K562 (cell line): ENCODE data around the gene CRYZ. TPM values are rescaled to one million over a fixed set of nuclear protein-coding genes. Genes with fewer than 3 reads are reported as not detected.

ENCODE experiments used
- ATAC-seq: fragments of 200-7000 bp; cut with Tn5 transposase; 3 replicates; pipeline ENCODE4 v1.9.1; 2020; ENCODE audit warnings: moderate library complexity
- BruUV-seq: library from RNA; stranded (reverse); fragments of 400-500 nt; replicated peaks from 2 replicates; lab custom pipeline; 2021; lab: Mats Ljungman, UMichigan
- CTCF ChIA-PET: fragments of 300-600 bp; formaldehyde crosslinking; extraction: SDS; loops from one replicate; lab custom pipeline; 2021; ENCODE audit warnings: low intra/inter-chr PET ratio; lab: Yijun Ruan, JAX
- POLR2A ChIA-PET: fragments of 300-600, 350-650 bp; sonication (Branson Sonifier 250); formaldehyde crosslinking; extraction: SDS; loops from one replicate; lab custom pipeline; 2021; ENCODE audit warnings: antibody characterized with exemption, inconsistent platforms; lab: Yijun Ruan, JAX
- DNase-seq, 4 experiments: peaks; one replicate each; pipeline versions ENCODE4 v3.0.0 to v3.0.0-alpha.2; 2011 to 2018; ENCODE audit warnings: low spot score in 3 of 4, mixed read lengths in 3 of 4; ENCODE audit errors: extremely low read depth in 1 of 4
- FAIRE-seq: peaks from 2 replicates; lab custom pipeline; 2011; peaks lifted over from hg19 to GRCh38; lab: Jason Lieb, UNC
- H2AFZ ChIP-seq: 2 replicates; pipeline ENCODE4 v1.6.0; 2011; ENCODE audit warnings: low read depth, low read length, control low read depth, inconsistent platforms
- H3K27ac ChIP-seq: fragments of 200-600 bp; 3 replicates; pipeline ENCODE4 v1.8.0; 2011; ENCODE audit warnings: low read depth, mild to moderate bottlenecking, control low read depth, inconsistent platforms, low read length, moderate library complexity, mixed read lengths; ENCODE audit errors: extremely low read depth
- H3K27me3 ChIP-seq, 2 experiments: fragments of 300-600 bp in 1 of 2; 2 replicates in 1 of 2; 3 replicates in 1 of 2; pipeline versions ENCODE4 v1.6.0 to v1.8.0; 2011; ENCODE audit warnings: inconsistent platforms in 2 of 2, low read length in 2 of 2, mild to moderate bottlenecking in 1 of 2, mixed read lengths in 1 of 2, moderate library complexity in 1 of 2; ENCODE audit not compliant: control insufficient read depth in 2 of 2, insufficient read depth in 2 of 2
- H3K36me3 ChIP-seq: fragments of 300-600 bp; 3 replicates; pipeline ENCODE4 v1.8.0; 2011; ENCODE audit warnings: mild to moderate bottlenecking, low read length, inconsistent platforms; ENCODE audit not compliant: control insufficient read depth, insufficient read depth
- H3K4me1 ChIP-seq, 2 experiments: fragments of 200-600 bp in 1 of 2; replicated peaks in 1 of 2; 2 replicates in 1 of 2; 3 replicates in 1 of 2; pipeline versions ENCODE4 v1.5.1 to v1.8.0; 2011; ENCODE audit warnings: inconsistent platforms in 2 of 2, low read length in 2 of 2, mild to moderate bottlenecking in 1 of 2, mixed read lengths in 1 of 2, moderate library complexity in 1 of 2; ENCODE audit not compliant: control insufficient read depth in 2 of 2, insufficient read depth in 2 of 2
- H3K4me2 ChIP-seq: 2 replicates; pipeline ENCODE4 v1.6.1; 2011; ENCODE audit warnings: low read length, control low read depth, inconsistent platforms, mixed read lengths; ENCODE audit not compliant: insufficient read depth
- H3K4me3 ChIP-seq: fragments of 200-600 bp; sonication (generic), shearing (Covaris generic); 2 replicates; pipeline ENCODE4 v1.5.1; 2016; ENCODE audit warnings: control low read depth, inconsistent platforms
- H3K79me2 ChIP-seq: fragments of 200-600 bp; 3 replicates; pipeline ENCODE4 v1.8.0; 2011; ENCODE audit warnings: low read length, inconsistent platforms; ENCODE audit not compliant: control insufficient read depth, insufficient read depth
- H3K9ac ChIP-seq, 2 experiments: 2 replicates each; pipeline versions ENCODE4 v1.6.0 to v1.6.1; 2011; ENCODE audit warnings: low read depth in 2 of 2, low read length in 2 of 2, control low read depth in 1 of 2, inconsistent platforms in 1 of 2, mild to moderate bottlenecking in 1 of 2, mixed read lengths in 1 of 2; ENCODE audit not compliant: insufficient read depth in 1 of 2
- H3K9me1 ChIP-seq: one replicate; pipeline ENCODE4 v1.6.0; 2011; ENCODE audit warnings: inconsistent platforms, mild to moderate bottlenecking, low read length, moderate library complexity; ENCODE audit not compliant: control insufficient read depth, insufficient read depth
- H3K9me3 ChIP-seq: replicated peaks from 2 replicates; pipeline ENCODE4 v1.5.1; 2011; ENCODE audit warnings: low read depth, low read length, inconsistent platforms; ENCODE audit not compliant: control insufficient read depth, insufficient read depth
- H4K20me1 ChIP-seq: replicated peaks from 2 replicates; pipeline ENCODE4 v1.6.1; 2011; ENCODE audit warnings: low read length, inconsistent platforms, mixed read lengths; ENCODE audit not compliant: control insufficient read depth, insufficient read depth
- C11orf30 ChIP-seq: fragments of 450-650 bp; IDR thresholded peaks from 2 replicates; pipeline ENCODE4 v1.6.1; 2016; ENCODE audit warnings: low read depth, mild to moderate bottlenecking
- CREB3L1 ChIP-seq: fragments of 450-650 bp; IDR thresholded peaks from 2 replicates; pipeline ENCODE4 v1.6.1; 2014; ENCODE audit warnings: low read depth, mild to moderate bottlenecking, moderate library complexity, borderline replicate concordance
- GMEB1 ChIP-seq: fragments of 250-450 bp; sonication (Bioruptor Pico); IDR thresholded peaks from 2 replicates; pipeline ENCODE4 v1.4.0; 2020; ENCODE audit warnings: mild to moderate bottlenecking
- NCOA4 ChIP-seq: fragments of 450-650 bp; IDR thresholded peaks from 2 replicates; pipeline ENCODE4 v1.6.1; 2018; ENCODE audit warnings: mild to moderate bottlenecking; ENCODE audit not compliant: partially characterized antibody
- ZNF134 ChIP-seq: fragments of 250-450 bp; sonication (Bioruptor Pico); conservative IDR thresholded peaks from 2 replicates; pipeline ENCODE4 v1.4.0; 2020
- WGBS: fragments of 100-300 bp; shearing (Covaris generic); methylation state at CpG from one replicate; pipeline ENCODE4 v1.1.6; 2016; ENCODE audit warnings: low coverage, mixed read lengths; ENCODE audit not compliant: insufficient coverage; ENCODE audit errors: missing lambda C conversion rate; 5-methylcytosine and 5-hydroxymethylcytosine counted together
- in situ Hi-C: fragments of 300-500 bp; cut with MboI; formaldehyde crosslinking; loops from 4 replicates; pipeline ENCODE4 v1.15.0; 2018; ENCODE audit warnings: inconsistent platforms, mixed read lengths
- intact Hi-C: fragments of 100-400 bp; cut with micrococcal nuclease; formaldehyde crosslinking; loops from 2 replicates; pipeline ENCODE4 v1.14.2; 2022
- polyA plus RNA-seq, 8 experiments: library from polyadenylated mRNA; depleted of rRNA in 4 of 8; stranded (reverse) in 5 of 8; unstranded in 3 of 8; fragments of >200 nt; fragmentation: Nextera tagmentation in 2 of 8; fragmentation: Illumina TruSeq in 1 of 8; extraction: Ambion mirVana in 2 of 8; extraction: Trizol in 1 of 8; gene quantifications; 2 replicates each; pipeline versions ENCODE4 v1.2.1 to v1.2.3, GENCODE V29; 2011 to 2014; ENCODE audit warnings: inconsistent platforms in 1 of 8, missing spikeins in 1 of 8
- total RNA-seq, 7 experiments: library from RNA; depleted of rRNA in 6 of 7; stranded (reverse); fragments of >200 nt in 6 of 7; fragmentation: Illumina TruSeq in 2 of 7; extraction: Trizol in 2 of 7; gene quantifications; 2 replicates each; pipeline versions ENCODE4 v1.2.1 to v1.2.3, GENCODE V29; 2011 to 2021; ENCODE audit warnings: low replicate concordance in 1 of 7

The CRYZ gene
- total and polyA plus RNA-seq, 9 of the 15 experiments (the other 6 are each of a cell fraction or from before 2014, with no cell fraction given) = 51.7 to 179 (median 81.4) TPM

- TF ChIP-seq NCOA4 = no peak
Observed at GRCh38 chr1:74712881-74713280, 20.0 kb downstream of the CRYZ start (continued).

GRCh38 chr1:74703386-74704182, 29.3 kb downstream of the CRYZ start:
- no TSS peak for BruUV-seq
- FAIRE-seq = no peak
- Histone ChIP-seq H3K9me3 (no peaks in the 10 kb centered on the region), H4K20me1 (no peaks in the 10 kb centered on the region), H3K9ac (no peak overlapping the region), H2AFZ (no peak overlapping the region), H3K27ac (no peak overlapping the region), H3K9me1 (no peaks in the 10 kb centered on the region), H3K4me3 (no peak overlapping the region), H3K36me3 (peaks cover 45% of the 10 kb centered on the region; the same call in 1 of the 3 replicates), H3K4me2 (no peak overlapping the region), H3K4me1 (no peaks in the 10 kb centered on the region), H3K79me2 (no peaks in the 10 kb centered on the region), H3K27me3 (no peaks in the 10 kb centered on the region)
- intact Hi-C loops (no loop called here), in situ Hi-C loops (no loop called here)
- no peak for DNase-seq
- no peak for ATAC-seq
- POLR2A ChIA-PET = no interaction called here
- WGBS = 95% methylated on average over 6 of the region's 6 CpGs
- CTCF ChIA-PET = no interaction called here
- TF ChIP-seq GMEB1 (CRISPR knock-in tag) = no peak
- TF ChIP-seq ZNF134 (CRISPR knock-in tag) = peak; percentile 69
- no peak for TF ChIP-seq CREB3L1
- TF ChIP-seq C11orf30 = no peak
